ENCODE data around the gene OR6C65. TPM values are rescaled to one million over a fixed set of nuclear protein-coding genes. Genes with fewer than 3 reads are reported as not detected.
A peak's percentile ranks its signal among the peaks of the same experiment; 100 is the strongest.
"Not testable (repeated sequence)": the region's sequence is repeated elsewhere in the genome, so short reads cannot be mapped to it uniquely, and the experiment has no call there.

The OR6C65 gene
- polyA plus RNA-seq (ENCODE audit: insufficient read length): not detected
- long read RNA-seq, donor 1: 0 reads
- long read RNA-seq, donor 2: 0 reads
- long read RNA-seq, donor 3: 0 reads
- long read RNA-seq, donor 4: 0 reads
- long read RNA-seq, donor 5: 0 reads
- long read RNA-seq, donor 6, partial matches to known transcripts: 14 of 14 reads
- long read RNA-seq, donor 6, other reads (novel, unspliced or antisense): 0 of 14 reads
- long read RNA-seq, donor 7: 0 reads
- long read RNA-seq, donor 8: 0 reads

DNA sequence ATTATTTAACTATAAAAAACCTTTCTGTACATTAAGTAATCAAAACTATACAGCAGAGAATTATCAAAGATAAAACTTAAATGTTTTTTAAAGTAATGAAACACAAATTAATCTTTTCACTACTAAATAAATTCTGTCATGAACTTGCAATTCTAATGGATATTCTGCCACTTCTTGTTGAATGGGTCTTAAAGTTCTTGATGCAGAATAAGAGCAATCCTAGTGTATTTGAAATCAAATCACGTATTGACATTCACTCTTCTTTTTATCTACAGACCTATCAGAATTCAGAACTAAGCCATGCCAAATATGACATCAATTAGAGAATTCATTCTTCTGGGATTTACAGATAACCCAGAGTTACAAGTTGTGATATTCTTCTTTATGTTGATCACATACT lies at the start of gene OR6C65:
TSS of gene OR6C65 (plus strand) at position 301 of the 400 bp plus-strand sequence. CDS start at position 301, 0 bp downstream.
- no peak for DNase-seq

DNA sequence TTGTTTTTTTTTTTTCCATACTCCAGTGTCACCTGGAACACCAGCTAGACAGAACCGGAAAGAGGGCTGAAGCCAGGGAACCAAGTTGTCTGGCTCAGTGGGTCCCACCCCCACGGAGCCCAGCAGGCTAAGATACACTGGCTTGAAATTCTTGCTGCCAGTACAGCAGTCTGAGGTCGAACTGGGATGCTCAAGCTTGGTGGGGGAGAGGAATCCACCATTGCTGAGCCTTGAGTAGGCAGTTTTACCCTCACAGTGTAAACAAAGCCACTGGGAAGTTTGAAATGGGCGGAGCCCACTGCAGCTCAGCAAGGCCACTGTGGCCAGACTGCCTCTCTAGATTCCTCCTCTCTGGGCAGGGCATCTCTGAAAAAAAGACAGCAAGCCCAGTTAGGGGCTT lies 45.0 kb upstream of the OR6C65 start:
- not testable (repeated sequence) for DNase-seq

DNA sequence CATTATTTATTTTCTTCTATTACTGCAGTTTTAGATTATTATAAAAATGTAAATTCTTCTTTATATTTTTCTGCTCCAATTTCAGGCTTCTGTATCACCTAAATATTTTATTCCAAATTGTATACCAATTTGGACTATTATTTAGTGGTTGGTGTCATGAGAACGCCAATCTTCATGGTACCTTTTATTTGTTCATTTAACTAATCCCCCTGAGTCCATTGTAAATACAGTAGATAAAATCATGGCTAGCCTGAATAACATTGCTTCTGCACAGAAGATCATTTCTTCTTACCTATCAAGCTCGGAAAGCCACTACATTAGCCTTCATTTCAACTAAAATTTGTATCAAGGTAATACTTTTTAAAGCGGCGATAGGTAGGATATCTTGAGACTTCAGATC lies 37.7 kb upstream of the OR6C65 start, which contains the start of gene OR6C75:
TSS of gene OR6C75 (plus strand) at position 301 of the 400 bp plus-strand sequence. CDS start 2,136 bp downstream, outside the sequence.
- DNase-seq: no peak

- DNase-seq: no peak
Observed at GRCh38 chr12:55365086-55365485, 35.2 kb upstream of the OR6C65 start.

GRCh38 chr12:55372521-55372920 lies 27.8 kb upstream of the OR6C65 start:
- no peak for DNase-seq

DNA sequence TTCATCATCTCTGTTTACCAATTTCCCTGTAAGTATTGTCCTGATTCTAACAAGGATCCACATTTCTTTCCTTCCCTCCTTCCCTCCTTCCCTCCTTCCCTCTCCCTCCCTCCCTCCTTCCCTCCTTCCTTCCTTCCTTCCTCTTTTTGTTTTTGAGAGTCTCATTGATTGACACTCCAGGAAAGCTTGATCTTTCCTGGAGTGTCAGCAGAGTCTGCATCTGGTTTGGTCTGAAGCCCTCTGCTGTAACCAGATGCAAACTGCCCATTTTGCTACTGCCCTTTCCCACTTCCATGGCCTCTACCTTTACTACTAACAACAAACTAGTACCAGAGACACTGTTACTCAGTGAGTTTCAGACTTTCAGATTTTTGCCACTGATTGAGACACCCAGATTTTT lies 14.4 kb upstream of the OR6C65 start:
- no peak for DNase-seq

- no peak for DNase-seq
Observed at GRCh38 chr12:55392032-55392795, 8.1 kb upstream of the OR6C65 start.

- no peak for DNase-seq
Observed at GRCh38 chr12:55396326-55396725, 4.0 kb upstream of the OR6C65 start.

DNA sequence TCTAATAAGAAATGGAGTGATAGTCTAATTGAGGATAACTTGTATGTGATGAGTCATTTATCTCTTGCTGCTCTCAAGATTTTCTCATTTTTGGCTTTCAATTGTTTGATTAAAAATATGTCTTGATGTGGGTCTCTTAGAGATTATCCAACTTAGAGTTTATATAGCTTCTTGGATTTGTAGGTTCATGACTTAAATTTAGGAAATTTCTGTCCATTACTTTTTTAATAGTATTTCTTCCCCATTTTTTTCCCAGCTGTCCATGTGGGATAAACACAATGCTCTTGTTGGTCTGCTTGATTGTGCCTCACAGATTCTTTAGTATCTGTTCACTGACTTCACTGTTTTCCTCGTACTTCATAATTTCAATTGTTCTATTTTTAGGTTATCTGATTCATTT lies 7.5 kb downstream of the OR6C65 start:
- DNase-seq: no peak

GRCh38 chr12:55409133-55409532 lies 8.8 kb downstream of the OR6C65 start:
- not testable (repeated sequence) for DNase-seq

- not testable (repeated sequence) for DNase-seq
Observed at GRCh38 chr12:55412138-55412537, 11.8 kb downstream of the OR6C65 start.

DNA sequence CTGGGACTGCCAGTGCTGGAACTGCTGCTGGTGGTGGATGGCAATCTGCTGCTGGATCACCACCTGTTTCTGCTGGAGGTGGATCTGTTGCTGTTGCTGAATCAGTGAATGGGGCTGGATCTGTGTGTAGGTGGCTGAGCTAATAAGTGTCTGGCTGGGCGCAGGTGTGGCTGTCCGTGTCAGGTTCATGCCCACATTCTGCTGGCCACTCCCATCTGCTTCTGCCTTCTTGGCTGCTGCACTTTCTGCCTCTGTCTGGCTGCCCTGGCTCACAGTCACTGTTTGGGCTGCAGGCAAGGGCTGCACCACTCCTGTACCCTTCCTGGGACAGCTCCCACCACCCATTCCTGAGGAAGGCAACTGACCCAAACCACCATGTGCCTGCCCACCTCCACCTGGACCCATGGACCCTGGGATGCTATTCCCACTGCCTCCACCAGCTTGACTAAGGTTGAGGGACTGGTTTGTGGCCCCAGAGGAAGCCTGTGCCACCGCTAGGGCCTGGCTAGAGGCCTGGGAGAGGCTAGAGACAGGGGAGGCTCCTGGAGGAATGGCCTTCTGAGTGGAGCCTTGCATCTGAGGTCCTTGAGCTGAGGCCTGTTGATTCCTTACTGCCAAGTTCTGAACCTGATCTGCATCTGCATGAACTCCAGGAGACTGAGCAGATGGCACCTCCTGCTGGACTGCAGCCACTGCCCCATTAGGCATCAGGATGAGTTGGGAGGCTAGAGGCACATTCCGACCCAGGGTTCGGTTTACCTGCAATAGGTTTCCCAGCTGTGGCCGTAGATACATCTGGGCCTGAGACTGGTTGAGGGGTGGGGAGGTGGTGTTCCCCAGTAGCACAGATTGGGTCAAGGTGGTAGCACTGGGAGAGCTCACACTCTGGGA lies 13.4 kb downstream of the OR6C65 start:
- DNase-seq: not testable (repeated sequence)

DNA sequence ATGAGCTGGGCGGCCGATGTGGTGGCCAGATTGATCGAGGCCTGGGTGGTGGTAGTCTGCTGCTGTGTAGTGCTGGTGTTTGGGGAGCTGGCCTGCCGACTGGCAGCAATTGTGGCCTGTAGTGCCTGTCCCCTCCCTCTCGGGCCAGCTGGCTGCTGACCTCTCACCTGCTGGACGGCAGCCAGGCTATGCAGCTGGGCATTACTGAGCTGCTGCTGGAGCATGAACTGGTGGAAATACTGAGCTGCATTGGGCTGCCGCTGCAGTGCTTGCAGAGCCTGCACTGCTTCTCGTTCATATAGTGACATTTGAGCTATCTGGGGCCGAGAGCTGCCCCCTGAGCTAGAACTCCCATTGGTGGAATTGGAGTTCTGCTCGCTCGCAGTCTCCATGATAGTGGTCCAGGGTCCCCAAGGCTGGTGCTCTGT lies 14.1 kb downstream of the OR6C65 start:
- DNase-seq: peak; percentile 14

GRCh38 chr12:55414889-55415288 lies 14.6 kb downstream of the OR6C65 start:
- DNase-seq: not testable (repeated sequence)

- DNase-seq: no peak
Observed at GRCh38 chr12:55416961-55417360, 16.6 kb downstream of the OR6C65 start.

GRCh38 chr12:55420307-55420962 lies 20.1 kb downstream of the OR6C65 start:
- no peak for DNase-seq

GRCh38 chr12:55425954-55426353 lies 25.6 kb downstream of the OR6C65 start, which contains the start of gene OR6C76:
Gene OR6C76, plus strand, starts transcription at chr12:55426254. Its CDS starts 0 bp downstream, at chr12:55426254.
- DNase-seq: no peak

- no peak for DNase-seq
Observed at GRCh38 chr12:55428331-55429243, 28.3 kb downstream of the OR6C65 start.

- not testable (repeated sequence) for DNase-seq
Observed at GRCh38 chr12:55441233-55441632, 40.9 kb downstream of the OR6C65 start.

DNA sequence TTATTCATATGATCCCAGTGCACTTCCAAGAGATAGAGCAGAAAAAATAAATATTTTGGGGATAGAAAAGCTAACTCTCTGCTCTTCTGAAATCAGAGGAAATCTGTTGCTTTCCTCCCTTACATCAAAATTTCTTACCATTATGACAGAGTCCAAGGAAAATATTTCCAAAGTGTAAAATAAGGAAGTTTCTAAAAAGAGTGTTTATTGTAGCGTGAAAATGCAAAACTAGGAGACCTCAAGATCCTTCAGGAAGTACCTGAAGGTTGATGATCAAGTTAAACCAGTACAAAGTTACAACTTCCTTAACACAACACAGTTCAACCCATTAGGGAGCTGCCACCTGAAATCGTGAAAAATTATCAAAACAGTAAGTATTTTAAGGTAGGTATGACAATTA lies 43.4 kb downstream of the OR6C65 start, which contains the start of gene OR6C2:
TSS of gene OR6C2 (plus strand) at position 301 of the 400 bp plus-strand sequence. CDS start 8,138 bp downstream, outside the sequence.
- DNase-seq: no peak

Data from left kidney (tissue), 8 donors.